Endothelial cell of umbilical vein (primary cell): ENCODE data around the gene FMN1. TPM values are rescaled to one million over a fixed set of nuclear protein-coding genes. Genes with fewer than 3 reads are reported as not detected.

Source experiments
- BruUV-seq: library from RNA; stranded (reverse); fragments of 400-500 nt; replicated peaks from 2 replicates; lab custom pipeline; 2021; lab: Mats Ljungman, UMichigan
- CTCF ChIA-PET: fragments of 300-600, 350-600 bp; sonication (Branson Sonifier 250); formaldehyde crosslinking; loops from one replicate; lab custom pipeline; 2021; ENCODE audit warnings: antibody characterized with exemption, inconsistent platforms; lab: Charles Lee
- POLR2A ChIA-PET: fragments of 300-600, 350-600 bp; sonication (Branson Sonifier 250); formaldehyde crosslinking; loops from one replicate; lab custom pipeline; 2021; ENCODE audit warnings: antibody characterized with exemption, inconsistent platforms; lab: Charles Lee
- DNase-seq: peaks from one replicate; pipeline ENCODE4 v3.0.0-alpha.2; 2011; ENCODE audit warnings: low read depth, low spot score
- FAIRE-seq: peaks from 2 replicates; lab custom pipeline; 2011; peaks lifted over from hg19 to GRCh38; lab: Jason Lieb, UNC
- H2AFZ ChIP-seq: 2 replicates; pipeline ENCODE4 v1.6.0; 2012; ENCODE audit warnings: low read depth, low read length, control low read depth, inconsistent platforms
- H3K27ac ChIP-seq: 2 replicates; pipeline ENCODE4 v1.5.1; 2011; ENCODE audit warnings: low read depth, mild to moderate bottlenecking, control low read depth, low read length, moderate library complexity; ENCODE audit not compliant: insufficient read depth
- H3K27me3 ChIP-seq, 2 experiments: 2 replicates each; pipeline versions ENCODE4 v1.6.0 to v1.6.1; 2011; ENCODE audit warnings: low read length in 2 of 2, mixed read lengths in 1 of 2; ENCODE audit not compliant: control insufficient read depth in 2 of 2, insufficient read depth in 2 of 2
- H3K36me3 ChIP-seq, 2 experiments: 2 replicates in 1 of 2; 3 replicates in 1 of 2; pipeline ENCODE4 v1.5.1; 2011; ENCODE audit warnings: low read length in 2 of 2, mild to moderate bottlenecking in 1 of 2, moderate library complexity in 1 of 2; ENCODE audit not compliant: control insufficient read depth in 2 of 2, insufficient read depth in 2 of 2; ENCODE audit errors: extremely low read depth in 1 of 2
- H3K4me1 ChIP-seq: 3 replicates; pipeline ENCODE4 v1.5.1; 2011; ENCODE audit warnings: mild to moderate bottlenecking, low read length; ENCODE audit not compliant: control insufficient read depth, insufficient read depth; ENCODE audit errors: extremely low read depth
- H3K4me2 ChIP-seq: 2 replicates; pipeline ENCODE4 v1.6.1; 2011; ENCODE audit warnings: low read length, control low read depth, mixed read lengths; ENCODE audit not compliant: insufficient read depth
- H3K4me3 ChIP-seq, 3 experiments: fragments of 200-600 bp in 1 of 3; sonication (generic), shearing (Covaris generic) in 1 of 3; replicated peaks in 1 of 3; 2 replicates each; pipeline ENCODE4 v1.5.1; 2011 to 2016; ENCODE audit warnings: control low read depth in 3 of 3, low read length in 3 of 3, mild to moderate bottlenecking in 2 of 3, inconsistent platforms in 1 of 3, low read depth in 1 of 3, moderate library complexity in 1 of 3; ENCODE audit not compliant: insufficient read depth in 1 of 3
- H3K79me2 ChIP-seq: 2 replicates; pipeline ENCODE4 v1.6.0; 2012; ENCODE audit warnings: low read length, inconsistent platforms; ENCODE audit not compliant: control insufficient read depth, insufficient read depth
- H3K9ac ChIP-seq: replicated peaks from 2 replicates; pipeline ENCODE3; 2011; ENCODE audit warnings: low read length, control low read depth; ENCODE audit not compliant: insufficient read depth; ENCODE audit errors: extremely low read depth
- H3K9me1 ChIP-seq: replicated peaks from 3 replicates; pipeline ENCODE4 v1.6.0; 2011; ENCODE audit warnings: mild to moderate bottlenecking, low read length; ENCODE audit not compliant: control insufficient read depth, insufficient read depth; ENCODE audit errors: extremely low read depth
- H3K9me3 ChIP-seq: replicated peaks from 2 replicates; pipeline ENCODE4 v1.5.1; 2012; ENCODE audit warnings: low read length, inconsistent platforms; ENCODE audit not compliant: control insufficient read depth, insufficient read depth
- H4K20me1 ChIP-seq: replicated peaks from 2 replicates; pipeline ENCODE3; 2011; ENCODE audit warnings: mild to moderate bottlenecking, low read length; ENCODE audit not compliant: control insufficient read depth, insufficient read depth; ENCODE audit errors: extremely low read depth
- EZH2 ChIP-seq: IDR thresholded peaks from 2 replicates; pipeline ENCODE4 v1.6.1; 2012; ENCODE audit warnings: borderline replicate concordance, low read depth, mild to moderate bottlenecking, moderate library complexity, low read length, inconsistent platforms; ENCODE audit not compliant: severe bottlenecking
- FOS ChIP-seq: IDR thresholded peaks from 2 replicates; pipeline ENCODE4 v1.6.1; 2011; ENCODE audit warnings: mild to moderate bottlenecking, low read length, moderate library complexity, borderline replicate concordance; ENCODE audit not compliant: insufficient read depth
- GATA2 ChIP-seq: IDR thresholded peaks from 2 replicates; pipeline ENCODE4 v1.7.0; 2011; ENCODE audit warnings: low read depth, mild to moderate bottlenecking, moderate library complexity, mixed read lengths, low read length; ENCODE audit not compliant: insufficient read length, insufficient read depth
- JUN ChIP-seq: IDR thresholded peaks from 2 replicates; pipeline ENCODE4 v1.6.1; 2011; ENCODE audit warnings: borderline replicate concordance, low read depth; ENCODE audit not compliant: insufficient read length, insufficient read depth
- MYC ChIP-seq: IDR thresholded peaks from one replicate; pipeline ENCODE4 v1.6.1; 2011; ENCODE audit warnings: mild to moderate bottlenecking, low read depth, low read length
- POLR2A ChIP-seq: IDR thresholded peaks from 2 replicates; pipeline ENCODE4 v1.6.1; 2012; ENCODE audit warnings: low read depth, mild to moderate bottlenecking, control low read depth, low read length
- POLR2AphosphoS5 ChIP-seq: IDR thresholded peaks from 2 replicates; pipeline ENCODE4 v1.6.1; 2012; ENCODE audit warnings: low read depth, mild to moderate bottlenecking, control low read depth, low read length, moderate library complexity; ENCODE audit not compliant: insufficient read depth
- dilution Hi-C: fragments of 300-500 bp; cut with MboI; formaldehyde crosslinking; loops from one replicate; pipeline ENCODE4 v1.15.0; 2019; ENCODE audit warnings: low sequenced_read_pairs; ENCODE audit not compliant: extremely low pct_ligation_motif_present
- intact Hi-C: fragments of 100-400 bp; cut with micrococcal nuclease; formaldehyde crosslinking; loops from one replicate; pipeline ENCODE4 v1.10.0; 2022
- polyA plus RNA-seq, 4 experiments: library from polyadenylated mRNA; depleted of rRNA in 3 of 4; stranded (reverse) in 3 of 4; unstranded in 1 of 4; fragments of >200 nt; gene quantifications; 2 replicates each; pipeline versions ENCODE4 v1.2.1 to v1.2.3, GENCODE V29; 2011 to 2012; ENCODE audit warnings: missing spikeins in 1 of 4
- total RNA-seq: library from RNA; stranded (reverse); gene quantifications from 2 replicates; pipeline ENCODE4 v1.2.3, GENCODE V29; 2021
- TF ChIP-seq, protein P1 (sequence below), 2 donors: IDR thresholded peaks; 1 replicate in 1 of 2; 2 replicates in 1 of 2; pipeline ENCODE4 v1.5.1; 2011; ENCODE audit warnings: low read length in 2 of 2, mild to moderate bottlenecking in 2 of 2, moderate library complexity in 2 of 2, control low read depth in 1 of 2, inconsistent platforms in 1 of 2, low read depth in 1 of 2; ENCODE audit not compliant: insufficient read depth in 1 of 2; ENCODE audit errors: extremely low read depth in 1 of 2
- TF ChIP-seq, protein P2 (sequence below): IDR thresholded peaks from 2 replicates; pipeline ENCODE4 v1.6.1; 2011; ENCODE audit not compliant: insufficient read depth, insufficient read length

The FMN1 gene
- total and polyA plus RNA-seq, 2 donors (not counting 3 experiments of a cell fraction or from before 2014, with no cell fraction given) = 0.01 to 0.29 TPM

DNA sequence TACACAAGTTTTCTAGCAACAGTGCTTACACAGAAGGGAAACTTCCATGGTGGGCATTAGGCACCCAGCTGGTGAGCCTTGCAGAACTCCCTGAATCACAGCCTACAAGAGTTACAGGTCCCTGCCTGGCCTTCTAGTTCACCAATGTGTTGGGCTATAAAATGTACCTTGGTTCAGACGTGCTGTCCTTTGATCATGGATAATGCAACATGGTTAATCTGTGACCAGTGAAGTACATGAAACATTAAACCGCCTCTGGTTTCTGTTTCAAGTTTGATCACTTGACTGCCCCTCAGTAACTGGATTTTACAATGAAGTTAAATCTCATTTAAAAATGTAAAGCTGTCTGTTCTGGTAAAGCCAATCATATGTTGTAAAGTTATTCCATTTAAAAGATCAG, 51.8 kb downstream of the FMN1 start:
- Histone ChIP-seq H3K4me2 (no peak overlapping the region), H3K9me3 (no peaks in the 10 kb centered on the region), H3K79me2 (no peaks in the 10 kb centered on the region), H4K20me1 (no peaks in the 10 kb centered on the region), H3K9me1 (no peaks in the 10 kb centered on the region), H3K4me3 (no peak overlapping the region), H3K27me3 (peaks cover 3 to 5% of the 10 kb centered on the region in 2 experiments), H3K9ac (no peak overlapping the region), H3K27ac (no peak overlapping the region), H3K36me3 (no peaks in the 10 kb centered on the region), H3K4me1 (no peaks in the 10 kb centered on the region), H2AFZ (no peak overlapping the region)
- ChIA-PET CTCF (interaction anchor here (1.2 to 6.6 kb wide), 3 partner anchors 9 to 120 kb away, joined by 3 to 36 read pairs (median 7); no protein-coding TSS in a partner anchor), POLR2A (no interaction called here)
- dilution Hi-C loops = no loop called here
- BruUV-seq = no TSS peak
- FAIRE-seq (no peak), DNase-seq (no peak)
- intact Hi-C loops = no loop called here
- TF ChIP-seq JUN (no peak), GATA2 (no peak), POLR2AphosphoS5 (no peak), MYC (no peak), POLR2A (no peak), EZH2 (no peak), FOS (no peak)
- TF ChIP-seq, protein P1, sequence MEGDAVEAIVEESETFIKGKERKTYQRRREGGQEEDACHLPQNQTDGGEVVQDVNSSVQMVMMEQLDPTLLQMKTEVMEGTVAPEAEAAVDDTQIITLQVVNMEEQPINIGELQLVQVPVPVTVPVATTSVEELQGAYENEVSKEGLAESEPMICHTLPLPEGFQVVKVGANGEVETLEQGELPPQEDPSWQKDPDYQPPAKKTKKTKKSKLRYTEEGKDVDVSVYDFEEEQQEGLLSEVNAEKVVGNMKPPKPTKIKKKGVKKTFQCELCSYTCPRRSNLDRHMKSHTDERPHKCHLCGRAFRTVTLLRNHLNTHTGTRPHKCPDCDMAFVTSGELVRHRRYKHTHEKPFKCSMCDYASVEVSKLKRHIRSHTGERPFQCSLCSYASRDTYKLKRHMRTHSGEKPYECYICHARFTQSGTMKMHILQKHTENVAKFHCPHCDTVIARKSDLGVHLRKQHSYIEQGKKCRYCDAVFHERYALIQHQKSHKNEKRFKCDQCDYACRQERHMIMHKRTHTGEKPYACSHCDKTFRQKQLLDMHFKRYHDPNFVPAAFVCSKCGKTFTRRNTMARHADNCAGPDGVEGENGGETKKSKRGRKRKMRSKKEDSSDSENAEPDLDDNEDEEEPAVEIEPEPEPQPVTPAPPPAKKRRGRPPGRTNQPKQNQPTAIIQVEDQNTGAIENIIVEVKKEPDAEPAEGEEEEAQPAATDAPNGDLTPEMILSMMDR (IDR thresholded peaks at IDR 0.05; ENCODE audit: extremely low read depth in 1 of 2, insufficient read depth in 1 of 2, low read depth in 1 of 2, low read length in 2 of 2) = no peak
- TF ChIP-seq, protein P2, sequence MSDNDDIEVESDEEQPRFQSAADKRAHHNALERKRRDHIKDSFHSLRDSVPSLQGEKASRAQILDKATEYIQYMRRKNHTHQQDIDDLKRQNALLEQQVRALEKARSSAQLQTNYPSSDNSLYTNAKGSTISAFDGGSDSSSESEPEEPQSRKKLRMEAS = no peak
